ENCODE data around the gene CFAP97D2. TPM values are rescaled to one million over a fixed set of nuclear protein-coding genes. Genes with fewer than 3 reads are reported as not detected.

Gene CFAP97D2
- total RNA-seq (2022; extraction: Qiagen RNA extraction), result not detected in 5 replicates

GRCh38 chr13:114179087-114179658 is at the start of gene CFAP97D2:
TSS of gene CFAP97D2 (plus strand) at chr13:114179257. CDS start at chr13:114179331, 74 bp downstream.

GRCh38 chr13:114132419-114133121 is 46.5 kb upstream of the CFAP97D2 start, which contains the start of gene RASA3:
TSS of gene RASA3 (minus strand) at chr13:114132623. CDS start at chr13:114132489, 134 bp downstream.

GRCh38 chr13:114234645-114235421 is 55.8 kb downstream of the CFAP97D2 start, which contains the start of gene CDC16:
TSS of gene CDC16 (plus strand) at chr13:114234897. CDS start at chr13:114235085, 188 bp downstream.

Other genes starting within 250 kb of the CFAP97D2 start
- gene C13orf46, start 205.2 kb upstream of the CFAP97D2 start, total RNA-seq (2022; extraction: Qiagen RNA extraction), result 0.13 to 0.26 TPM (median 0.20 TPM) in 5 replicates
- 9.2 to 11.8 TPM (median 10.7 TPM) in 5 replicates for gene RASA3, start 46.6 kb upstream of the CFAP97D2 start, total RNA-seq (2022; extraction: Qiagen RNA extraction)
- 38.9 to 43.9 TPM (median 42.2 TPM) in 5 replicates for gene CDC16, start 55.6 kb downstream of the CFAP97D2 start, total RNA-seq (2022; extraction: Qiagen RNA extraction)
- gene UPF3A, start 102.3 kb downstream of the CFAP97D2 start, total RNA-seq (2022; extraction: Qiagen RNA extraction), result 29.4 to 36.2 TPM (median 33.0 TPM) in 5 replicates
- 19.0 to 24.1 TPM (median 22.9 TPM) in 5 replicates for gene CHAMP1, start 135.2 kb downstream of the CFAP97D2 start, total RNA-seq (2022; extraction: Qiagen RNA extraction)

Measured in A549 treated with Mapracorat at 1 μM for 4 hours (cell line).